Myocyte (in vitro differentiated cells): ENCODE data around the gene CDKN2C. TPM values are rescaled to one million over a fixed set of nuclear protein-coding genes. Genes with fewer than 3 reads are reported as not detected.

Experiments
- DNase-seq: peaks from one replicate; pipeline ENCODE4 v3.0.0-alpha.2; 2012; ENCODE audit warnings: low read depth
- total RNA-seq: library from RNA; depleted of rRNA; stranded (reverse); fragments of >200 nt; gene quantifications from 2 replicates; pipeline ENCODE4 v1.2.3, GENCODE V29; 2014

The CDKN2C gene
- total RNA-seq, 1 donor from 2014 or later, result 27.7 TPM

- no peak for DNase-seq
Observed at GRCh38 chr1:50964863-50965262, 5.2 kb upstream of the CDKN2C start.

GRCh38 chr1:50966991-50967390, 3.1 kb upstream of the CDKN2C start:
- DNase-seq, result no peak

GRCh38 chr1:50967416-50968157, 2.5 kb upstream of the CDKN2C start:
- peak; percentile 70 for DNase-seq

- DNase-seq, result peak; percentile 94
Observed at GRCh38 chr1:50968158-50968820, 1.8 kb upstream of the CDKN2C start.

DNA sequence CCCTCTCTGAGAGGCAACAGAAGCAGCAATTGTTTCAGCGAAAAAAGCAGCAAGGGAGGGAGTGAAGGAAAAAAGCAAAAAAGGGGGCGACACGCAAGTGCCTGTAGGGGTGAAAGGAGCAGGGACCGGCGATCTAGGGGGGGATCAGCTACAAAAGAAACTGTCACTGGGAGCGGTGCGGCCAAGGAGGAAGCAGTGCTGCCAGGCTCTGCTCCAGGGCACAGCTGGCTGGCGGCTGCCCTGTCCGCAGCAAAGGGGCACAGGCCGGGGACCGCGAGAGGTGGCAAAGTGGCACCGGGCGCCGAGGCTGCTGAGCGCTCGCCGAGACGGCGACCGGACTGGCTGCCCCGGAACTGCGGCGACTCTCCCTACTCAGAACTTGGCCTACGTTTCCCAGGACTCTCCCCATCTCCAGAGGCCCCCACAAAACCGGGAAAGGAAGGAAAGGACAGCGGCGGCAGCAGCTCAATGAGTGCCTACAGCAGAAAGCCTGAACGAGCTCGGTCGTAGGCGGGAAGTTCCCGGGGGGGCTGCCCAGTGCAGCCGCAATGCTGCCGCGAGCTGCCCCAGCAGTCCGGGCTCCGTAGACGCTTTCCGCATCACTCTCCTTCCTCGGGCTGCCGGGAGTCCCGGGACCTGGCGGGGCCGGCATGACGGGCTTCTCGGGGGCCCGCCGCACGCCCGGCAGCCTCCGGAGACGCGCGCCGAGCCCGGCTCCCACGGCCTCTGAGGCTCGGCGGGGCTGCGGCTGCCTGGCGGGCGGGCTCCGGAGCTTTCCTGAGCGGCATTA, 1.0 kb upstream of the CDKN2C start:
- DNase-seq, result peak; percentile 66

DNA sequence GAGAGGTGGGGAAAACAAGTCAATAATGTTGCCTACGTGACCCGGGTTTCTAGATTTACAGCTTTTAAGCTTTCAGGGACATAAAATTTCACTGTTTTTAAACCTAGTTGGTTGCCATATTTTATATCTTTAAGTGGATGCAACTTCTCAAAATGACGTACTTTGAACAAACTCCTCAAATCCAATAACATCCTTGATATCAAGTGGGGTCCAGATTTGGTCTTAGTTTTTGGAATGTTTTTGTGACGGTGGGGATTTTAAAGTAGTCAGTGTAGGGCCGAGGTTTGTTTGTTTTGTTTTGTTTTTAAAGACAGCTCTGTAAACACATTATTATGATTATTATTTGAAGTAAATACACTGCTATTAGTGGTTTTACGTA, 453 bp downstream of the CDKN2C start:
- DNase-seq, result no peak

GRCh38 chr1:50970931-50971582, 1.0 kb downstream of the CDKN2C start:
- DNase-seq, result peak; percentile 66

DNA sequence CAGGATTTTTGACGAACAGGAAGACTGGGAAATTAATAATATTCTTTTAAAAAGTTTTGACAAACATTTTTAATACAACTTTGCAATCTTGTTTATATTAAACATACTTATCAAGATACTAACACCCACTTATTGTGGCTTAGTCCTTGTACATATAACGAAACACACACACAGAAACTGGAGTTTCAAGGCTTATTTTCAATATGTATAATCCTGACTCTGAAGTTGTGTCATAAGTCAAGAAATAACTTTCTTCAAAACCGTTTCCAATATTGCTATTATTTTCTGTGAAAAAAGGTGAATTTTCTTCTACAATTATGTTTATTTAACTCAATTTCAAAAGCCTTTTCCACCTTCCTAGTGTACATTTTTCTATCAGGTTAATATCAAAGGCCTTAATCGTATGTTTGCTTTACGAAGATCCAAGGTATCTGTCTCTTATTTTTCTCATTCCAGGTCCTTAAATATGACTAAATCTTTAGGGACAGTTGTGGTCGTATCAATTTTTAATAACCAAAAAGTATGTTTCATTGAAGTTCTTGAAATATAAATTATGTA, 1.8 kb downstream of the CDKN2C start:
- peak; percentile 62 for DNase-seq

GRCh38 chr1:50972766-50973165, 2.7 kb downstream of the CDKN2C start:
- peak; percentile 62 for DNase-seq

DNA sequence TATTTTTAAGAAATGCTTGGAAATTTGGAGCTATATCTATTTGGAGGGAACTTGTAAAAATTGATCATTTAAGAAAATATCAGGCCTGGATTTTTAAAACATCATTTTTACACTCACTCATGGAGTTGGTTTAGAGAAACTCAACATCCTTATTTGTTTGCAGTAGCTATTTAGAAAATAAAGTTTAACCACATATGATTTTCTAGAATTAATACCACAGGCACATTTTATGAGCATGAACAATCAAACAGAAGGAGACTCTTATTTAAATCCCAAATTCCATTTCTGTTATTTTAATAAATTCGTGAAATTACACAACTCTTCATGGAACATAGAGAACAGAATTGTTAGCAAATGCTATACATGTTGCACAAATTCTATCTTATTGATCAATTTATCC, 3.2 kb downstream of the CDKN2C start:
- no peak for DNase-seq

DNA sequence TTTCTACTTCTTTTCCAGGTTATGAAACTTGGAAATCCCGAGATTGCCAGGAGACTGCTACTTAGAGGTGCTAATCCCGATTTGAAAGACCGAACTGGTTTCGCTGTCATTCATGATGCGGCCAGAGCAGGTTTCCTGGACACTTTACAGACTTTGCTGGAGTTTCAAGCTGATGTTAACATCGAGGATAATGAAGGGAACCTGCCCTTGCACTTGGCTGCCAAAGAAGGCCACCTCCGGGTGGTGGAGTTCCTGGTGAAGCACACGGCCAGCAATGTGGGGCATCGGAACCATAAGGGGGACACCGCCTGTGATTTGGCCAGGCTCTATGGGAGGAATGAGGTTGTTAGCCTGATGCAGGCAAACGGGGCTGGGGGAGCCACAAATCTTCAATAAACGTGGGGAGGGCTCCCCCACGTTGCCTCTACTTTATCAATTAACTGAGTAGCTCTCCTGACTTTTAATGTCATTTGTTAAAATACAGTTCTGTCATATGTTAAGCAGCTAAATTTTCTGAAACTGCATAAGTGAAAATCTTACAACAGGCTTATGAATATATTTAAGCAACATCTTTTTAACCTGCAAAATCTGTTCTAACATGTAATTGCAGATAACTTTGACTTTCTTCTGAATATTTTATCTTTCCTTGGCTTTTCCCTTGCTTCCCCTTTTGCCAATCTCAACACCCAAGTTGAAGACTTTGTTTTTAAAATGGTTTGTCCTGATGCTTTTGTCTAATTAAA, 4.0 kb downstream of the CDKN2C start:
- DNase-seq, result peak; percentile 73

DNA sequence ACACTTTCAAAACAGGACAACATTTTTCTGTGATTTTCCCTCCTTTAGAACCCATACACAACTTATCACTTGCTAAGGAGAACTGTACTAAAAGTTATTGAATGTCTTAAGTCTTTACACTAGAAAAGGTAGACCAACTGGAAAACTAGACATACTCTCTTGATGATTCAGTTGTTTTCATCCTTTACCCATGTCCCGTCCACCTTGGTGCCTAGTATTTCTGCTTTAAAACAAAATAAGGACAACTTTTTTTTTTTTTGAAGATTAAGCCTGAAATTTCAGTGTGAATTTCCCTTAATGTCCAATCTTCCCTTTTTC, 4.5 kb downstream of the CDKN2C start:
- peak; percentile 70 for DNase-seq

DNA sequence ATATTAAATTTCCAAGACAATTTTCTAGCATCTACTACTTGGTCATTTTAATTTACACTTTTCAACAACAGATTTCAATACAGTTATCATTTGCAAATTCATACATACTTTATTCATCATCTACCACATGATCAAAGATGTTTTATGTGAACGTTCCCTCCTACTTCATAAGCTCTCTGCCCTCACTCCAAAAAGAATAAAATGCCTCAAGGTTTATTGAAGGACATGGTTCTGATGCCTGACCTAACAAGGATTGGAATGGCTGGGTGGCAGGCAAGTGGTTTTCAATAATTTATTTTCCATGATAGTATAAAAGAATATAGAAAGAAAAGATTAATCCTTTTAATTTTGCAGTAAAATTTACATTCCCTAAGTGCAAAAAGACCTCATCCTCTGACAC, 5.4 kb downstream of the CDKN2C start:
- DNase-seq, result peak; percentile 69

DNA sequence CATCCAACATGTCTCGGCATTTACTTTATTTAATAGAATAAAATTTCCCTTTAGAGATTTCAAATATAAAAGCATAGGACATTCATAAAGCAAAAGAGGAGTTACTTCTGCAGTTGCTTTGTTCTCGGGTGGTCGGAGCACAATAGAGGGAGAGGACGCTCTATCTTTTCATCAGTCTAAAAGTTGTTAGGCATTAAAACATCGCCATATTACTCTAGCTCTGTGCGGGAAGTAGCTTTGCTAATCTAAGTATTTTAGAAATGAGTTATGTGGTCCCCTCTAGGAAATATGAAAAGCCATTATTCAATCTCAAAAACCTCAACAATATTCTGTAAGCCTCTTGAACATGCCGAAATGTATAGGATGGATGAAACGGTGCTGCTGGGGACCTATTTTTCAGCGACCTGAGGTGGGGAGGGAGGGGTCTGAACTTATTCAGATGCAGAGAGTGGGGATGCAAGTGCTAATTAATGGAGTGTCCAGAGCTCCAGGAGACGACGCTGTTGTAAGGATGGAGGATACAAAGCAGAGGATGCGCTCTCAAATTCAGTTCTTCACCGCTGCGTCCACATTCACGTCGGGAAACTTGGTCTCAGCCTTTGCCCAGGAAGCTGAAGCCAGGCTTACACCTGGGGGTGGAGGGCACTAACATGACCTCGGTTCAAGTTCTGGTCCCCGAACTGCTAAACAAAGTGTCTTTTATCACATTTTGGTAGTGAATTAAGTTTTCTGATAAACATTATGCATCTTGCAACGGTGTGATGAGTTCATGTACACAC, 6.3 kb downstream of the CDKN2C start:
- DNase-seq, result peak; percentile 60

DNA sequence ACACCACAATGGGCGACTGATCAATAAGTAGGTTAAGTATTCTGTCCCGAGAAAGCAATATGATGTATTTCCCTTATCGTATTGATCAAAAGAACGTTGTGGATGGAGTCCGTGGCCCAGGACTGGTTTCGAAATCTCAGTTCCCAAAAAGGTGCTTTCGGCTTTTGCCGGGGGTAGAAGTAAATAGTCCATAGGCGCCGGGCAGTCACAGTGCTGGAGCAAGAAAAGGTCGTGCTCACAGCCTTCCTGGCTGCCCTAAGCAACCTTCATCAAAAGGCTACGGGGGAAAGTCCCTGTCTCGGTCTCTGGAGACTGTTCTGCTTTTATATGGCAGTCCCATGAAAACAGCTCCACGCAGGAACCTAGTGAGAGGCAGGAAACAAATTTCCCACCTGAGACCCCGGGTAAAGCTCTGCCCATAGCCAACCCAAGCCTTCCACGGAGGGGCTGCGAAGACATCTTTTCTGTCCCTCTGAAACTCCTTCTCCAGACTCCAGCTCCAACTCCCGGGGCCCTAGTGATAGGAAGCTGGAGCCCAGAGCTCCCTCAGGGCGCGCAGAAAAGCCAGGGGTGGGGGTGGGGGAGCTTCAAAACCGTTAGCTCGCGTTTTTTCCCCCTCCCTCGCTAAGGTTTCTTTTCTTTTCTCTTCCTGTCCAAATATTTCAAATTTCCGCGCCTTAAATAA, 7.0 kb downstream of the CDKN2C start:
- peak; percentile 81 for DNase-seq

DNA sequence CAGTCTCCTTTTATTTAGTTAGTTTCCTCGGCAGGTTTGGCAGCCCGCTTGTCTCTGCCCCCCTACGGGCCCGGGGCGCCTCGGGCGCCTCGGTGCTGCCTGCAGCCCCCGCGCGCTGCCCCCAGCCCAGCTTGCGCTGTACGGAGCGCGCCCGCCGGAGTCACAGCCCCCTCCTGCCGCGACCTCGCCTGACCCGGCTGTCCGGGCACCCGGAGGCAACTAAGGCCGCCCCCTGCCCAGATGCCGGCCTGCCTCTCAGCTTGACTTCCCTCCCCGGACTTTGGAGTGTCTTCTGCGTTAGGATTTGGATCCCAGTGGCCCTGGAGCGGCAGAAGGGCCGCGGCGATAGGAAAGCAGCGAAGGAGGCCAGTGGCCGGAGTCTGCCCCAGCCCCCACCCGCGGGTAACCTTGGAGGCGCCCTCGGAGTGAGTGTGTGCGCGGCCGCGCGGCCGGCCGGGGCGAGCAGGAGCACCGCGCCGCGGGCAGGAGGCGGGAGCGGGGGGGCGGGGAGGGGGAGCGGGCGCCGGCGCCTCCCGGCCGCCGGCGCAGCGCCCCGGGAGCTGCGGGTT, 7.6 kb downstream of the CDKN2C start:
- peak; percentile 81 for DNase-seq

GRCh38 chr1:50978144-50978851, 8.3 kb downstream of the CDKN2C start:
- peak; percentile 94 for DNase-seq
